HG02943 (cell line): ENCODE measurements around the gene PLEKHG3.

Experiments used
- ATAC-seq: cut with Tn5 transposase; IDR thresholded peaks from one replicate; pipeline ENCODE4 v1.9.1; 2021; ENCODE audit warnings: mild to moderate bottlenecking, low read depth, moderate library complexity; ENCODE audit not compliant: unreplicated experiment

Gene PLEKHG3

DNA sequence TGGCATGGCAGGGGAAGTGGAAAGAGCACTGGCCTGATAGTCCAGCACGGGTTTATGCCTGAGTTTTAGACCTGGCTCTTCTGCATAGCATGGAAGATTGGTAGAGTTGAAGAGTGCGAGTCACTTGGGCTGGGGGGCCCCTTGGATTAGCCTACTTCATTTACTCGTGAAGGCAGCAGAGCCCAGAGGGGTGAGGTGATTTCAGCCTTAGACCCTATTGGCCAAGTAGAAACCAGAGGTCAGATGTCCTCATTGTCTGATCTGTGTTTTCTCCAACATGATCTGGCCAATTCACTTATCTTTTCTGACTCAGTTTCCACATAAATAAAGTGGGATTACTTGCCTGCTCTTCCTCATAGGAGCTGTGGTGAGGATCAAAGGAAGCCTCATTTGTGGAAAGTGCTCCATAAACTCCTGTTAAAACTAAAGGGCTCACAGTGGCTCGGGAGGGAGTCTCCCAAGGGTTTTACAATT lies 1.9 kb downstream of the PLEKHG3 start:
- ATAC-seq, result no peak

DNA sequence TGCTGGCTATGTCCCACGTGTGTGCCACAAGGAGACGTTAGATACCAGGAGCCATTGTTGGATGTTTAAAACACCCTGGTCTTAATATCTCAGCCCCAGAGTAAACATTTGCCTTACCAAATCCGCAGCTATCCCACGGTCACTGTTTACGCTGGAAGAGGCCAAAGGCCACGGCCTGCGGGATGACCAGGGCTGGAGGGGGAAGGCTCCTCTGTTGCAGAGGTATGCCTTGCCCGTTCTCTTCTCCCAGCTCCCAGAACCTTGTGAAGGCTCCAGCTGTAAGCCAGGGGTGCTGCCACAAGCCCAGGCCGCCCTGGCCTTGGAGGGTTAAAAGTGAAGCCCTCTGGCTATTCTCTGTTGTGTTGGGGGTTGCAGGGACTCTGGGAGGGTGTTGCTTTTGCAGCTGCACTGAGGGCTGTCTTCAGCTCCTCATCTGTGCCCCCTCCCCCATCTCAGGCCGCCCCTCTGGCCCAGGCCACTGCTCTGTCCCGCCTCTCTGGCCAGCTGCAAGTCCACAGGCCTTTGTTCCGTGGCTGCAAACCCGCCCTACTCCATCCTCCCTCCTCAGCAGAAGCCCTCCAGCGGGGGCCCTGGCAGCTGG lies 2.5 kb downstream of the PLEKHG3 start:
- no peak for ATAC-seq

DNA sequence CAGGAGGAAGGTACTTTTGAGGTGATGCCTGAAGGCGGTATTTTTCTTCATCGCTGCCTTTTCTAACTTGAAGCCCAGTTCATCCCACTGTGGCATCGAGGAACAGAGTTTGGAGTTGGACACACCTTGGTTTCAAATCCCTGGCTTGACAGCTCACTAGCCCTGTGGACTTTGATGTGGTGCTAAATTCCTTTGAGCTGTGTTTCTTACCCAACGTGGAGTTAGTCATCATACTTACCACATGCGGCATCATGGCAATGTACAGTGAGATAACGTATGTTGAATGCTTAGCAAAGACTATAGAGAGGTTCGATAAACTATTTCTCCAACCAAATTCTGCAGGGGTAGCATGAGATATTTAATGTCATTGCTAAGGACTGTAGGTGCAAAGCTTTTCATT lies 3.4 kb downstream of the PLEKHG3 start:
- ATAC-seq, result no peak

GRCh38 chr14:64708148-64709004 lies 4.2 kb downstream of the PLEKHG3 start:
- no peak for ATAC-seq

- ATAC-seq, result no peak
Observed at GRCh38 chr14:64709126-64709525, 4.9 kb downstream of the PLEKHG3 start.

DNA sequence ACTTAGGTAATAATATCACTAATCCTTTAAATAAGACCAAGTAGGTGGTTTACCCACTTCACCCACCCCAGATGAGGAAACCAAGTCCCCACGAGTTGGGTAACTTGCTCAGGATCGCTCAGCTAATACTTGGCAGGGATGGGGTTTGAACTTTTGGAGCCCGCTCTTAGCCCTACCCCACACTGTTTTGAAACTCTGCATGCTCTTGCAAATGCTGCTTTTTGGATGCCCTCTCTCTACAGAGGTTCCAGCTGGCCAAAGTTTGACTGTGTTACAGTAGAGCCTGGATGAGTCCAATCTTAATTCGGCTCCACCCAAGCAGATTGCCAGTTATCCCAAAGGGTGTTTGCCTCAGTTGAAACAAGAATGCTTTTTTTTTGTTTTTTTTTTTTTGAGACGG lies 6.8 kb downstream of the PLEKHG3 start:
- no peak for ATAC-seq

GRCh38 chr14:64713677-64714076 lies 9.5 kb downstream of the PLEKHG3 start:
- no peak for ATAC-seq

DNA sequence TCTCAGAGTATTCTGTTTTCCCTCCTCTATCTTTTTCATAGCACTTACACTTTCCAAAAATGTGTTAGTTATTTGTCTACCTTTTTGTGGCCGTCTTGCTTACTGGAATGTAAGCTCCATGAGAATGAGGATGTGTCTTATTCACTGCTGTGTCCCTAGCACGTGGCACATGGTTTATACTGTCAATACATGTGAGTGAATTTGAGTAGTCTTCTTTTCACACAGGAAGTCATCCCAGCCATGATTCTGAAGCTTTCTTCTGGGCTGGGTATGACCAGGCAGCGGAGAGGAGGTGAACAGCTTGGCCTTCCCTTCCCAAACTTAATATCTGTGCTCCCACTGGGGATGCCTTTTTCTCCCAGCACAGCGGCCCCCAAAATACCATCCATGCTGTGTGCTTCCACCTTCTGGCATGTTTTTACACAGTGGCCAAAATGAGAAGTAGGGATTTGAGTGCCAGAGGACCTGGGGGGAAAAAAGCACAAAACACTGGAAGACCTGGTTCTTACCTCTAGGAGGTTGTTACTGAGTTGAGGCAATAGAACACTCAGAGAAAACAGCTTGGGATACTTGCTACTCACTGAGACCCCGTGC lies 10.3 kb downstream of the PLEKHG3 start:
- no peak for ATAC-seq

GRCh38 chr14:64715146-64715627 lies 11.0 kb downstream of the PLEKHG3 start:
- ATAC-seq, result no peak

- no peak for ATAC-seq
Observed at GRCh38 chr14:64715628-64716412, 11.6 kb downstream of the PLEKHG3 start.

DNA sequence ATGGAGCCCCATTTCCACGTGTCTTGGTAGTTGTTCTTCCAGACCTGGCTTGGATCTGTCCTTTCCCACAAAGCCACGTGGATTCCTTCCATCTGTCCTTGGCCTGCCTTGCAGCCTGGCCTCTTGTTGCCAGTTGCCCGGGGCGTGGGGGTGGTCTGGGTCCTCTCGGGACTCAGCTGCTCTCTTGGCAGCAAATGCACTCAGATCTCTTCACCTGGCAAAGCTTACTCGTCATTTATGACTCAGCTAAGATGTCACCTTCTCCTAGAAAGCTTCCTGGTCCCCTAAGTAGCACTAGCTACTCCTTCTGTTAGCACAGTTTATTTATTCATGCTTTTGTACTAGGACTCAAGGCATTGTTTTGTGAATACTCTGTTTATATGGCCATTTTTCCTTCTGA lies 13.6 kb downstream of the PLEKHG3 start:
- no peak for ATAC-seq

GRCh38 chr14:64718762-64719161 lies 14.5 kb downstream of the PLEKHG3 start:
- ATAC-seq, result no peak

- ATAC-seq, result no peak
Observed at GRCh38 chr14:64719601-64720000, 15.4 kb downstream of the PLEKHG3 start.

- no peak for ATAC-seq
Observed at GRCh38 chr14:64720131-64720576, 15.9 kb downstream of the PLEKHG3 start.

- no peak for ATAC-seq
Observed at GRCh38 chr14:64721391-64721791, 17.2 kb downstream of the PLEKHG3 start.

GRCh38 chr14:64721899-64722298 lies 17.7 kb downstream of the PLEKHG3 start:
- no peak for ATAC-seq

GRCh38 chr14:64722842-64723447 lies 18.7 kb downstream of the PLEKHG3 start:
- no peak for ATAC-seq

DNA sequence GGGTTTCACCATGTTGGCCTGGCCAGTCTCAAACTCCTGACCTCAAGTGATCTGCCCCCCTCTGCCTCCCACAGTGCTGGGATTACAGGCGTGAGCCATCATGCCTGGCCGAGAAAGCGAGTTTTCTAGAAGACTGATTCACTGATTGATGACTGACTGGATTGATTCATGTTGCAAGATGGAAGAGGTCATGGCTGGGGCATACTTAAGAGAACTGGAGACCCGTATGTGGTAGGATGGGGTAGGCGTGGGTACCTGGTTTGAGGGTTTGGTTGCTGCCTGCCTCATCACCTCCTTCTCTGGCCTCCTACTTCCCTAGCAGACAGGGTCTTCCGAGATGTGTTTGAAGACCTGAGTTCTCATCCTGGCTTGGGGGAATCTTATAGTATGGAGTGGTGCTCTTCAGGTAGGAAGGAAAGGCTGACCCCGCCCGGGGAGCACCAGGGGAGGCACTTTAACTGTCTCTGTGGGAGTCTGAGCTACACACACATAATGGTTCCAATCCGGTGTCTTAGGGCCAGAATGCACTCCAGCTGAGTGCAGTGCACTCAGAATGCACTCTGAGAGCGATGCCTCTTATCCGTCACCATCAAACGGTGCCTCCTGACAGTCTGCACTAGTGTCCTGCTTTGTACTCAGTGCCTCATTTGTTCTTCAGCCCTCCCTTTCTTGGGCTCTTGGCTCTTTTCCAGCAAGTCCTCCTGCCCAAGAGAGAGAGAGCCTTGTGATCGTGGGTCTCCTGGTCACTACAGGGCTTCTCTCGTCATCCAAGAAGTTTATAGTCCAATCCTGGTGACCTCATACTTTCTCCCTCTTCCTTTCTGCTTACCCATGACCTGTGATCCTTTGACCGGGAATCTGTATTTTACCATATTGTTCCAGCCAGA lies 19.7 kb downstream of the PLEKHG3 start:
- no peak for ATAC-seq

DNA sequence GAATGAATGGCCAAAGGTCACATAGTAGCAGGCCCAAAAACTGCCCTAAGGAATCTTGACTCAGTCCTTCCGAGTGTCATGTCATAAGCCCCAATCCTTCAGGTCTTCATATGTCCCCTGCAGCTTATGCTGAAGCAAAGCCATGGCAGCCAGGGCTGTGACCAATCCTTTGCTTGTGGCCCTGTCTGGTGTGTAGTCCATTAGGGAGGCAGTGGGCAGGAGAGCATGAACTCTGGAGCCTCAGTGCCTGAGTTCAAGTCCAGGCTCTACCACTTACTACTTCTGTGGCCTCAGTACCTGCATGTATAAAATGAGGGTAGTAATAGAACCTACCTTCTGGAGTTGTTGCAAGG lies 20.3 kb downstream of the PLEKHG3 start:
- no peak for ATAC-seq
